ENCODE measurements around the gene ARSG. TPM values are rescaled to one million over a fixed set of nuclear protein-coding genes. Genes with fewer than 3 reads are reported as not detected.

The ARSG gene
- polyA plus RNA-seq, 1 donor (not counting 4 experiments of a cell fraction or from before 2014, with no cell fraction given) = 0.41 TPM

DNA sequence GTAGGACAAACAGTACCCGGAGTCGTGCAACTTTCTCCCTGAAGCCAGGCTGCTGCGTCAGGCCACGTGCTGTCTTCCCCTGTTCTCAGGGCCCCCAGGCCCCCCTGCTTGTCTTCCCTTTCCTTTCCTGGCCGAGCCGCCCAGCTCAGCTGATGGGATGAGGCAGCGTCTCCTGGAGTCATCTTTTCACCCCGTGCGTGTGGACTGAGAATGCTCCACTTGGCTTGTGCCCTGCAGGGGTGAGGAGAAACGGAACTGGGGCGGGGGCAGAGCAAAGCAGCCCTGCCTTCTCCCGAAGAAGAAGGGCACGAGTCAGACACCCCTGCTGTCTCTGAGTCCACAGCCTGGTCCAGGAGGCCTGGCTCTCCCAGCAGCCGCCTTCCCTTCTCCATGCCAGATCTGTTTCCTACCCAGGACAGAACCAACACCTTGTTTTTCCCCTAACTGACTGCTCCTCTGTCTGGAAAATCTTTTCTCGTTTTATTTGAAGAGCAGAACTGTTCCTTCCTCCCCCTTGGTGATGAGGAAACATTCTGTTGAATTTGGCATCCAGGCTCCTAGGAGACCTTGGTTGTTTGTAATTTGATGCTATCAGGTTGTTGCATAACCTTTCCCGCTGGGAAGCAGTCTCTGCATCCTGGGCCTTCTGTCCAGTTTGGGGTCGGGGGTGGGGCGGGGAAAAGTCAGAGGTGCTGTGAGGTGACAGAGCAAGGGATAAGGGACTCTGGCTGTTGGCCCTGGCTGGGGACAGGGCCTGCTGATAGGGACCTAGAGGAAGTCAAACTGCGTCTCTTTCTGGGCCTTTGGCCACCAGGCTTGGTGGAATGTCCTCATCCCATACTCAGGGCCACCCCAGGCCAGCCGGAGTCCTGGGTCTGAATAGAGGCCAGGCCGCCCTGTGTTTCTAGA lies 87.2 kb downstream of the ARSG start:
- dilution Hi-C loops (cut with MboI; ENCODE audit: extremely low pct_ligation_motif_present, low sequenced_read_pairs) = no loop called here
- no peak for DNase-seq (ENCODE audit: low read depth, low spot score)
- FAIRE-seq = no peak
- no peaks in the 10 kb centered on the region for H3K9me1 ChIP-seq (ENCODE audit: control insufficient read depth, extremely low read depth, insufficient read depth, low read length)
- no peak overlapping the region for H3K27ac ChIP-seq (ENCODE audit: control insufficient read depth, insufficient read depth, low read length)
- no peaks in the 10 kb centered on the region for H3K4me1 ChIP-seq (ENCODE audit: control insufficient read depth, extremely low read depth, insufficient read depth, low read length)
- H3K79me2 ChIP-seq (ENCODE audit: control insufficient read depth, insufficient read depth, low read length) = no peaks in the 10 kb centered on the region
- H3K4me3 ChIP-seq (ENCODE audit: control insufficient read depth in 2 of 3, extremely low read depth in 1 of 3, insufficient read depth in 2 of 3, low read depth in 1 of 3, low read length in 3 of 3) = no peak overlapping the region
- TF ChIP-seq EZH2 (IDR thresholded peaks at IDR 0.05; ENCODE audit: low read length) (no peak), CTCF (optimal IDR thresholded peaks at IDR 0.05 in 1 of 3, IDR thresholded peaks at IDR 0.05 in 1 of 3, conservative IDR thresholded peaks at IDR 0.05 in 1 of 3; ENCODE audit: extremely low read depth in 1 of 3, insufficient read depth in 2 of 3, low read length in 3 of 3) (no peak)
- H3K9me3 ChIP-seq (ENCODE audit: control insufficient read depth, low read depth, low read length) = no peaks in the 10 kb centered on the region
- no peak overlapping the region for H3K9ac ChIP-seq (ENCODE audit: control insufficient read depth, extremely low read depth, insufficient read depth, low read length)
- H2AFZ ChIP-seq (ENCODE audit: control insufficient read depth, low read length) = no peak overlapping the region
- peaks cover 5% of the 10 kb centered on the region for H3K27me3 ChIP-seq (ENCODE audit: control insufficient read depth, extremely low read depth, insufficient read depth, low read length)
- H4K20me1 ChIP-seq (ENCODE audit: control insufficient read depth, extremely low read depth, insufficient read depth, low read length) = no peaks in the 10 kb centered on the region
- H3K36me3 ChIP-seq (ENCODE audit: control insufficient read depth in 2 of 2, extremely low read depth in 1 of 2, insufficient read depth in 2 of 2, low read length in 2 of 2) = no peaks in the 10 kb centered on the region
- H3K4me2 ChIP-seq (ENCODE audit: control insufficient read depth, extremely low read depth, insufficient read depth, low read depth, low read length) = no peak overlapping the region

DNA sequence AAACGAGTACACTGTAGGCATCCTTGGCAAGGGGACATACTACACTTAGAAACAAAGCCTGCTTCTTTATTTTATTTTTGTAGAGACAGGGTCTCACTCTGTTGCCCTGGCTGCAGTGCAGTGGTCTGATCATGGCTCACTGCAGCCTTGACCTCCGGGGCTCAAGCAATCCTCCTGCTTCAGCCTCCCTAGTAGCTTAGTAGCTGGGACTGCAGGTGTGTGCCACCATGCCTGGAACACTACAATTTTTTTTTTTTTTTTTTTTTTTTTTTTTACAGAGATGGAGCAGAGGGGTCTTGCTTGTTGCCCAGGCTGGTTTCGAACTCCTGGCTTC lies 87.8 kb downstream of the ARSG start:
- no peaks in the 10 kb centered on the region for H3K79me2 ChIP-seq (ENCODE audit: control insufficient read depth, insufficient read depth, low read length)
- H3K27ac ChIP-seq (ENCODE audit: control insufficient read depth, insufficient read depth, low read length) = no peak overlapping the region
- no peak overlapping the region for H3K4me2 ChIP-seq (ENCODE audit: control insufficient read depth, extremely low read depth, insufficient read depth, low read depth, low read length)
- DNase-seq (ENCODE audit: low read depth, low spot score) (no peak), FAIRE-seq (no peak)
- peaks cover 5% of the 10 kb centered on the region for H3K27me3 ChIP-seq (ENCODE audit: control insufficient read depth, extremely low read depth, insufficient read depth, low read length)
- H4K20me1 ChIP-seq (ENCODE audit: control insufficient read depth, extremely low read depth, insufficient read depth, low read length) = no peaks in the 10 kb centered on the region
- no peak overlapping the region for H3K9ac ChIP-seq (ENCODE audit: control insufficient read depth, extremely low read depth, insufficient read depth, low read length)
- no peaks in the 10 kb centered on the region for H3K9me1 ChIP-seq (ENCODE audit: control insufficient read depth, extremely low read depth, insufficient read depth, low read length)
- dilution Hi-C loops (cut with MboI; ENCODE audit: extremely low pct_ligation_motif_present, low sequenced_read_pairs) = no loop called here
- H3K9me3 ChIP-seq (ENCODE audit: control insufficient read depth, low read depth, low read length) = no peaks in the 10 kb centered on the region
- TF ChIP-seq EZH2 (IDR thresholded peaks at IDR 0.05; ENCODE audit: low read length) = no peak
- TF ChIP-seq CTCF (optimal IDR thresholded peaks at IDR 0.05 in 1 of 3, IDR thresholded peaks at IDR 0.05 in 1 of 3, conservative IDR thresholded peaks at IDR 0.05 in 1 of 3; ENCODE audit: extremely low read depth in 1 of 3, insufficient read depth in 2 of 3, low read length in 3 of 3) = no peak
- H3K4me1 ChIP-seq (ENCODE audit: control insufficient read depth, extremely low read depth, insufficient read depth, low read length) = no peaks in the 10 kb centered on the region
- H3K36me3 ChIP-seq (ENCODE audit: control insufficient read depth in 2 of 2, extremely low read depth in 1 of 2, insufficient read depth in 2 of 2, low read length in 2 of 2) = no peaks in the 10 kb centered on the region
- no peak overlapping the region for H2AFZ ChIP-seq (ENCODE audit: control insufficient read depth, low read length)
- H3K4me3 ChIP-seq (ENCODE audit: control insufficient read depth in 2 of 3, extremely low read depth in 1 of 3, insufficient read depth in 2 of 3, low read depth in 1 of 3, low read length in 3 of 3) = no peak overlapping the region
